NCI-H2029 (cell line): ENCODE results near the gene TSC22D1.
"Not testable (repeated sequence)": the region's sequence is repeated elsewhere in the genome, so short reads cannot be mapped to it uniquely, and the experiment has no call there.

ENCODE experiments used
- DNase-seq: peaks from one replicate; lab custom pipeline; 2025; lab: John Stamatoyannopoulos, UW

TSC22D1 gene

GRCh38 chr13:44575741-44576350, at the start of gene TSC22D1:
TSS of gene TSC22D1 (minus strand) at chr13:44576330. CDS start at chr13:44576074, 256 bp downstream.
- DNase-seq = no peak

- no peak for DNase-seq
These were observed 46.6 kb upstream of the TSC22D1 start for GRCh38 chr13:44622708-44623107.

GRCh38 chr13:44622261-44622660, 46.1 kb upstream of the TSC22D1 start:
- no peak for DNase-seq

GRCh38 chr13:44620057-44620456, 43.9 kb upstream of the TSC22D1 start:
- no peak for DNase-seq

GRCh38 chr13:44619651-44620050, 43.5 kb upstream of the TSC22D1 start:
- DNase-seq = no peak

GRCh38 chr13:44618326-44618725, 42.2 kb upstream of the TSC22D1 start:
- DNase-seq = no peak

- DNase-seq = no peak
These were observed 41.5 kb upstream of the TSC22D1 start for GRCh38 chr13:44617648-44618047.

GRCh38 chr13:44609137-44609536, 33.0 kb upstream of the TSC22D1 start:
- DNase-seq = no peak

GRCh38 chr13:44605721-44606120, 29.6 kb upstream of the TSC22D1 start:
- no peak for DNase-seq

- DNase-seq = no peak
These were observed 29.1 kb upstream of the TSC22D1 start for GRCh38 chr13:44605275-44605674.

GRCh38 chr13:44601586-44601985, 25.5 kb upstream of the TSC22D1 start:
- no peak for DNase-seq

- not testable (repeated sequence) for DNase-seq
These were observed 17.9 kb upstream of the TSC22D1 start for GRCh38 chr13:44593861-44594592.

GRCh38 chr13:44592216-44592847, 16.2 kb upstream of the TSC22D1 start:
- DNase-seq = no peak

GRCh38 chr13:44591316-44591715, 15.2 kb upstream of the TSC22D1 start:
- DNase-seq = peak; percentile 20

GRCh38 chr13:44583137-44583536, 7.0 kb upstream of the TSC22D1 start:
- no peak for DNase-seq

GRCh38 chr13:44578067-44578400, 1.9 kb upstream of the TSC22D1 start:
- DNase-seq = peak; percentile 50

GRCh38 chr13:44577236-44578066, 1.3 kb upstream of the TSC22D1 start:
- DNase-seq = peak; percentile 88

- no peak for DNase-seq
These were observed 463 bp upstream of the TSC22D1 start for GRCh38 chr13:44576351-44577235.

GRCh38 chr13:44575035-44575434, 1.1 kb downstream of the TSC22D1 start:
- DNase-seq = no peak

- DNase-seq = no peak
These were observed 1.7 kb downstream of the TSC22D1 start for GRCh38 chr13:44574466-44574855.

GRCh38 chr13:44573790-44574465, 2.2 kb downstream of the TSC22D1 start:
- no peak for DNase-seq
